ENCODE results near the gene GALNT2. TPM values are rescaled to one million over a fixed set of nuclear protein-coding genes. Genes with fewer than 3 reads are reported as not detected.

The GALNT2 gene
- total and polyA plus RNA-seq, 2 of the 4 experiments (the other 2 are of a cell fraction) = 50.4 to 189 TPM

DNA sequence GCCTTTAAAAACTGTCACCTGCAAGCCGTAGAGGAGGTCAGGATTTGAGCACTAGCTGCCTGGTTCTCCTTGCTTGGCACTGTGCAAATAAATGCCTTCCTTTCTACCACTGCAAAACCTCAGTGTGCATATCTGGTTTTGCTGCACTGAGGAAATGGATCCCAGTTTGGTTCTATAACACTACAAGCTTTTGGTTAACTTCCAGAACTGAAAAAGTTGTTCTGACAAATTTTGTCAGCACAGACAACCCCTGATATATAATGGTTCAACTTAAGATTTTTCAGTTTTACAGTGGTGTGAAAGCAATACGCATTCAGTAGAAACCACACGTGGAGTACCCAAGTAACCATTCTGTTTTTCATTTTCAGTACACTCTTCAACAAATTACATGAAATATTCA lies 29.8 kb upstream of the GALNT2 start:
- H2BK120ac ChIP-seq (ENCODE audit: low read depth, low read length) = no peak overlapping the region
- H4K20me1 ChIP-seq (ENCODE audit: insufficient read depth, low read length) = no peaks in the 10 kb centered on the region
- no CpG with 5 or more reads among the region's 3 CpGs for WGBS, 2 experiments (ENCODE audit: extremely low coverage in 2 of 2, insufficient read length in 1 of 2)
- no peak for DNase-seq
- H3K56ac ChIP-seq (ENCODE audit: extremely low read depth, insufficient read depth, low read length) = no peak overlapping the region
- no peak overlapping the region for H2AK9ac ChIP-seq (replicated peaks; ENCODE audit: low read depth, low read length, poor library complexity)
- no peaks in the 10 kb centered on the region for H3K9me3 ChIP-seq (ENCODE audit: control insufficient read depth, insufficient read depth, low read length)
- H2BK20ac ChIP-seq (ENCODE audit: low read depth, low read length) = no peak overlapping the region
- H4K91ac ChIP-seq (ENCODE audit: insufficient read depth, low read depth, low read length) = no peak overlapping the region
- in situ Hi-C loops (cut with MboI; ENCODE audit: low sequenced_read_pairs) = loop anchor here (25.0 kb wide), 1 partner anchor 550 kb away; no protein-coding TSS in a partner anchor
- no peak overlapping the region for H3K4me2 ChIP-seq (ENCODE audit: low read depth, low read length)
- POLR2A ChIA-PET (ENCODE audit: unreplicated experiment) = no interaction called here
- no peaks in the 10 kb centered on the region for H3K4me1 ChIP-seq (ENCODE audit: control insufficient read depth, insufficient read depth, low read length)
- H3K27ac ChIP-seq (ENCODE audit: insufficient read depth, low read length) = no peak overlapping the region
- intact Hi-C loops (cut with micrococcal nuclease) = no loop called here
- H3K23ac ChIP-seq (ENCODE audit: low read depth, low read length) = no peak overlapping the region
- TF ChIP-seq RAD21 (IDR thresholded peaks at IDR 0.05; ENCODE audit: low read length) (no peak), RCOR1 (IDR thresholded peaks at IDR 0.05; ENCODE audit: insufficient replicate concordance, low read length) (no peak), BHLHE40 (IDR thresholded peaks at IDR 0.05; ENCODE audit: low read depth, low read length) (no peak), NFE2L2 (IDR thresholded peaks at IDR 0.05; ENCODE audit: low read depth, low read length) (no peak)
- TF ChIP-seq, protein P1, sequence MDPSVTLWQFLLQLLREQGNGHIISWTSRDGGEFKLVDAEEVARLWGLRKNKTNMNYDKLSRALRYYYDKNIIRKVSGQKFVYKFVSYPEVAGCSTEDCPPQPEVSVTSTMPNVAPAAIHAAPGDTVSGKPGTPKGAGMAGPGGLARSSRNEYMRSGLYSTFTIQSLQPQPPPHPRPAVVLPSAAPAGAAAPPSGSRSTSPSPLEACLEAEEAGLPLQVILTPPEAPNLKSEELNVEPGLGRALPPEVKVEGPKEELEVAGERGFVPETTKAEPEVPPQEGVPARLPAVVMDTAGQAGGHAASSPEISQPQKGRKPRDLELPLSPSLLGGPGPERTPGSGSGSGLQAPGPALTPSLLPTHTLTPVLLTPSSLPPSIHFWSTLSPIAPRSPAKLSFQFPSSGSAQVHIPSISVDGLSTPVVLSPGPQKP (IDR thresholded peaks at IDR 0.05; ENCODE audit: borderline replicate concordance, low read depth, low read length) = no peak
- H3K36me3 ChIP-seq (ENCODE audit: control insufficient read depth, insufficient read depth, low read length) = no peaks in the 10 kb centered on the region
- BruUV-seq (replicated peaks) = no TSS peak
- no peak overlapping the region for H3K4me3 ChIP-seq (ENCODE audit: insufficient read depth, low read depth, low read length)
- no peak overlapping the region for H2BK15ac ChIP-seq (ENCODE audit: low read depth, low read length)
- no peak overlapping the region for H3K18ac ChIP-seq (ENCODE audit: low read depth, low read length)
- H3K79me1 ChIP-seq (ENCODE audit: low read depth in 1 of 2, low read length in 2 of 2) = no peaks in the 10 kb centered on the region
- no peak overlapping the region for H2AFZ ChIP-seq (replicated peaks; ENCODE audit: low read length, poor library complexity)
- no peak overlapping the region for H2BK5ac ChIP-seq (ENCODE audit: low read depth, low read length, poor library complexity, severe bottlenecking)
- no peak overlapping the region for H4K5ac ChIP-seq (ENCODE audit: low read depth, low read length)
- H3K4ac ChIP-seq (ENCODE audit: low read depth, low read length) = no peak overlapping the region
- no peaks in the 10 kb centered on the region; the same call in 1 of the 2 replicates for H3K27me3 ChIP-seq (ENCODE audit: control insufficient read depth, insufficient read depth, low read length)
- ATAC-seq (ENCODE audit: low read depth) = no peak
- no peak overlapping the region for H4K8ac ChIP-seq (ENCODE audit: low read depth in 2 of 2, low read length in 2 of 2)
- H3K9me1 ChIP-seq (ENCODE audit: insufficient read depth, low read length) = no peaks in the 10 kb centered on the region
- CTCF ChIA-PET = interaction anchor here (0.6 to 1.3 kb wide), 2 partner anchors 10 to 94 kb away, joined by 3 read pairs; no protein-coding TSS in a partner anchor
- dilution Hi-C loops (cut with HindIII; ENCODE audit: low sequenced_read_pairs, unreplicated experiment) = no loop called here
- H2AK5ac ChIP-seq (ENCODE audit: low read depth, low read length) = no peak overlapping the region
- no peak overlapping the region for H3K9ac ChIP-seq (ENCODE audit: low read depth, low read length)
- no peak overlapping the region for H3K14ac ChIP-seq (replicated peaks; ENCODE audit: low read depth, low read length)

All from IMR-90 (cell line).